GM12873 (cell line): ENCODE data around the gene FNTB.

Experiments used
- CTCF ChIP-seq: IDR thresholded peaks from 2 replicates; pipeline ENCODE4 v1.5.1; 2012; ENCODE audit warnings: low read depth, mild to moderate bottlenecking, moderate library complexity, low read length, control low read depth; ENCODE audit not compliant: insufficient read depth; ENCODE audit errors: missing control alignments

Gene FNTB

GRCh38 chr14:65104791-65105190, 118.1 kb downstream of the FNTB start:
- no peak for TF ChIP-seq CTCF

- no peak for TF ChIP-seq CTCF
Measured at GRCh38 chr14:65106316-65106715, 119.6 kb downstream of the FNTB start.

GRCh38 chr14:65106736-65107135, 120.0 kb downstream of the FNTB start:
- no peak for TF ChIP-seq CTCF

GRCh38 chr14:65107200-65107599, 120.5 kb downstream of the FNTB start:
- TF ChIP-seq CTCF = no peak

- no peak for TF ChIP-seq CTCF
Measured at GRCh38 chr14:65109357-65109756, 122.7 kb downstream of the FNTB start.

- no peak for TF ChIP-seq CTCF
Measured at GRCh38 chr14:65110525-65110924, 123.8 kb downstream of the FNTB start.
